Hepatocyte (in vitro differentiated cells): Measurements from ENCODE around the gene DRD5. TPM values are rescaled to one million over a fixed set of nuclear protein-coding genes. Genes with fewer than 3 reads are reported as not detected.

Source experiments
- DNase-seq: peaks from one replicate; pipeline ENCODE4 v3.0.0-alpha.2; 2016; ENCODE audit warnings: low spot score
- H2AFZ ChIP-seq: fragments of 200-600 bp; sonication (generic); 2 replicates; pipeline ENCODE4 v1.6.0; 2016; ENCODE audit warnings: antibody characterized with exemption, mild to moderate bottlenecking
- H3K27ac ChIP-seq: fragments of 200-600 bp; sonication (generic); 2 replicates; pipeline ENCODE4 v1.5.1; 2016; ENCODE audit warnings: mild to moderate bottlenecking
- H3K27me3 ChIP-seq: fragments of 200-600 bp; sonication (generic); 2 replicates; pipeline ENCODE4 v1.6.1; 2016
- H3K36me3 ChIP-seq: fragments of 200-600 bp; sonication (generic); replicated peaks from 2 replicates; pipeline ENCODE4 v1.5.1; 2016; ENCODE audit warnings: low read depth; ENCODE audit not compliant: insufficient read depth
- H3K4me1 ChIP-seq: fragments of 200-600 bp; sonication (generic); 2 replicates; pipeline ENCODE4 v1.5.1; 2016; ENCODE audit warnings: mild to moderate bottlenecking, moderate library complexity; ENCODE audit not compliant: insufficient read depth
- H3K4me2 ChIP-seq: fragments of 200-600 bp; sonication (generic); 2 replicates; pipeline ENCODE4 v1.6.0; 2016
- H3K4me3 ChIP-seq: fragments of 200-600 bp; sonication (generic); 2 replicates; pipeline ENCODE4 v1.5.1; 2016; ENCODE audit warnings: mild to moderate bottlenecking
- H3K79me2 ChIP-seq: fragments of 200-600 bp; sonication (generic); 2 replicates; pipeline ENCODE4 v1.6.0; 2017; ENCODE audit warnings: mild to moderate bottlenecking
- H3K9me2 ChIP-seq: fragments of 200-600 bp; sonication (generic); replicated peaks from 2 replicates; pipeline ENCODE4 v1.6.0; 2017; ENCODE audit warnings: mild to moderate bottlenecking; ENCODE audit not compliant: insufficient read depth
- H3K9me3 ChIP-seq: fragments of 200-600 bp; sonication (generic); 2 replicates; pipeline ENCODE4 v1.5.1; 2016; ENCODE audit warnings: low read depth, mild to moderate bottlenecking
- H4K20me1 ChIP-seq: fragments of 200-600 bp; sonication (generic); 2 replicates; pipeline ENCODE4 v1.6.0; 2016; ENCODE audit warnings: mild to moderate bottlenecking; ENCODE audit not compliant: insufficient read depth, poor library complexity, severe bottlenecking
- CTCF ChIP-seq: fragments of 200-600 bp; sonication (generic); IDR thresholded peaks from 2 replicates; pipeline ENCODE4 v1.5.1; 2016; ENCODE audit warnings: antibody characterized with exemption, mild to moderate bottlenecking; ENCODE audit not compliant: poor library complexity
- EZH2 ChIP-seq: fragments of 200-600 bp; sonication (generic); IDR thresholded peaks from 2 replicates; pipeline ENCODE4 v1.6.1; 2016; ENCODE audit warnings: antibody characterized with exemption, mild to moderate bottlenecking, borderline replicate concordance
- EZH2phosphoT487 ChIP-seq: fragments of 200-600 bp; sonication (generic); IDR thresholded peaks from one replicate; pipeline ENCODE4 v1.6.1; 2018; ENCODE audit warnings: antibody characterized with exemption, mild to moderate bottlenecking, low read depth, moderate library complexity; ENCODE audit not compliant: unreplicated experiment, severe bottlenecking
- WGBS: methylation state at CpG from one replicate; pipeline ENCODE4 v1.1.6; 2016; ENCODE audit warnings: low lambda C conversion rate; ENCODE audit errors: missing lambda C conversion rate; 5-methylcytosine and 5-hydroxymethylcytosine counted together
- polyA plus RNA-seq: library from polyadenylated mRNA; unstranded; fragments of >200 nt; fragmentation: Nextera tagmentation; extraction: Ambion mirVana; gene quantifications from 2 replicates; pipeline ENCODE4 v1.2.1, GENCODE V29; 2016
- total RNA-seq: library from RNA; depleted of rRNA; stranded (reverse); fragments of >200 nt; gene quantifications from 2 replicates; pipeline ENCODE4 v1.2.3, GENCODE V29; 2014

The DRD5 gene
- total and polyA plus RNA-seq, 2 experiments from 2014 or later = not detected

- TF ChIP-seq EZH2 = no peak
- no peaks in the 10 kb centered on the region for H3K27me3 ChIP-seq
- H3K4me1 ChIP-seq = no peaks in the 10 kb centered on the region
- H4K20me1 ChIP-seq = no peaks in the 10 kb centered on the region
- H3K9me3 ChIP-seq = no peaks in the 10 kb centered on the region
- no peak overlapping the region for H3K27ac ChIP-seq
- no peaks in the 10 kb centered on the region for H3K9me2 ChIP-seq
- H3K36me3 ChIP-seq = no peaks in the 10 kb centered on the region
- DNase-seq = no peak
- H3K4me3 ChIP-seq = no peak overlapping the region
- H3K4me2 ChIP-seq = no peak overlapping the region
- H3K79me2 ChIP-seq = no peaks in the 10 kb centered on the region
- no peak overlapping the region for H2AFZ ChIP-seq
- WGBS = 87% methylated on average over 4 of the region's 4 CpGs
These were observed 19.4 kb downstream of the DRD5 start for GRCh38 chr4:9800848-9801247.

- Histone ChIP-seq H3K4me2 (no peak overlapping the region), H3K27me3 (no peaks in the 10 kb centered on the region), H2AFZ (no peak overlapping the region), H3K9me3 (no peaks in the 10 kb centered on the region), H3K36me3 (no peaks in the 10 kb centered on the region), H3K27ac (no peak overlapping the region), H4K20me1 (no peaks in the 10 kb centered on the region), H3K79me2 (no peaks in the 10 kb centered on the region), H3K9me2 (no peaks in the 10 kb centered on the region), H3K4me3 (no peak overlapping the region), H3K4me1 (no peaks in the 10 kb centered on the region)
- TF ChIP-seq CTCF = no peak
- no peak for TF ChIP-seq EZH2
- no peak for TF ChIP-seq EZH2phosphoT487
- DNase-seq = no peak
- WGBS = 90% methylated on average over 5 of the region's 5 CpGs
These were observed 23.5 kb downstream of the DRD5 start for GRCh38 chr4:9804918-9805317.

GRCh38 chr4:9808077-9808476 lies 26.6 kb downstream of the DRD5 start:
- Histone ChIP-seq H4K20me1 (no peaks in the 10 kb centered on the region), H3K9me2 (no peaks in the 10 kb centered on the region), H3K9me3 (no peaks in the 10 kb centered on the region), H3K4me3 (no peak overlapping the region), H3K4me2 (no peak overlapping the region), H2AFZ (no peak overlapping the region), H3K27me3 (no peaks in the 10 kb centered on the region), H3K4me1 (no peaks in the 10 kb centered on the region), H3K27ac (no peak overlapping the region), H3K79me2 (no peaks in the 10 kb centered on the region), H3K36me3 (no peaks in the 10 kb centered on the region)
- no peak for TF ChIP-seq EZH2phosphoT487
- 77% methylated on average over 5 of the region's 5 CpGs for WGBS
- DNase-seq = no peak

GRCh38 chr4:9811806-9812205 lies 30.4 kb downstream of the DRD5 start:
- Histone ChIP-seq H3K4me2 (no peak overlapping the region), H4K20me1 (no peaks in the 10 kb centered on the region), H3K27ac (no peak overlapping the region), H3K9me3 (no peaks in the 10 kb centered on the region), H3K4me1 (no peaks in the 10 kb centered on the region), H3K36me3 (no peaks in the 10 kb centered on the region), H3K9me2 (no peaks in the 10 kb centered on the region), H3K27me3 (no peaks in the 10 kb centered on the region), H3K4me3 (no peak overlapping the region), H3K79me2 (no peaks in the 10 kb centered on the region), H2AFZ (no peak overlapping the region)
- no peak for DNase-seq
- WGBS = 74% methylated on average over 3 of the region's 3 CpGs
- TF ChIP-seq EZH2 (no peak), CTCF (no peak), EZH2phosphoT487 (no peak)
